G401.6 (cell line): ENCODE measurements around the gene NOTCH2.

Source experiments
- FAIRE-seq: peaks from 2 replicates; lab custom pipeline; 2012; peaks lifted over from hg19 to GRCh38; lab: Jason Lieb, UNC

NOTCH2 gene

GRCh38 chr1:119940697-119941096 lies 128.8 kb downstream of the NOTCH2 start:
- no peak for FAIRE-seq

DNA sequence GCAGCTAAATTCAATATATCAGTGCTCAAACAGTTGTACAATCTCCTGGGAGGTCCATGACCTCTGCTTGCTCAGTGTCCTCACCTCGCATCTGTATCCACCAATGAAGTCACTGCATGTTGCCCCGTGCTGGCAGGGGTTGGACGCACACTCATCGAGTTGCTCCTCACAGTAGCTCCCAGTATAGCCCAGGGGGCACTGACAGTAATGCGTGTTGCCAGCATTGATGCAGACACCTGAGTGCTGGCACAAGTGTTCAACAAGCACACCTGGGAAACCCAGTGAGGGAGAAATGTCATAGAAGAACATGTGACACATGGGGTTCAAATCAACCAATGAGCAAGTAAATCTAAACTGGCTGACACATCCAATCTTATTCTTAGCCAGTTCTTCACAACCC lies 132.3 kb downstream of the NOTCH2 start:
- FAIRE-seq, result no peak

GRCh38 chr1:119935915-119936314 lies 133.5 kb downstream of the NOTCH2 start:
- no peak for FAIRE-seq

GRCh38 chr1:119935373-119935772 lies 134.1 kb downstream of the NOTCH2 start:
- no peak for FAIRE-seq

- FAIRE-seq, result no peak
Observed at GRCh38 chr1:119933397-119933796, 136.1 kb downstream of the NOTCH2 start.

- FAIRE-seq, result no peak
Observed at GRCh38 chr1:119929643-119930315, 139.7 kb downstream of the NOTCH2 start.

- no peak for FAIRE-seq
Observed at GRCh38 chr1:119926553-119926952, 142.9 kb downstream of the NOTCH2 start.

DNA sequence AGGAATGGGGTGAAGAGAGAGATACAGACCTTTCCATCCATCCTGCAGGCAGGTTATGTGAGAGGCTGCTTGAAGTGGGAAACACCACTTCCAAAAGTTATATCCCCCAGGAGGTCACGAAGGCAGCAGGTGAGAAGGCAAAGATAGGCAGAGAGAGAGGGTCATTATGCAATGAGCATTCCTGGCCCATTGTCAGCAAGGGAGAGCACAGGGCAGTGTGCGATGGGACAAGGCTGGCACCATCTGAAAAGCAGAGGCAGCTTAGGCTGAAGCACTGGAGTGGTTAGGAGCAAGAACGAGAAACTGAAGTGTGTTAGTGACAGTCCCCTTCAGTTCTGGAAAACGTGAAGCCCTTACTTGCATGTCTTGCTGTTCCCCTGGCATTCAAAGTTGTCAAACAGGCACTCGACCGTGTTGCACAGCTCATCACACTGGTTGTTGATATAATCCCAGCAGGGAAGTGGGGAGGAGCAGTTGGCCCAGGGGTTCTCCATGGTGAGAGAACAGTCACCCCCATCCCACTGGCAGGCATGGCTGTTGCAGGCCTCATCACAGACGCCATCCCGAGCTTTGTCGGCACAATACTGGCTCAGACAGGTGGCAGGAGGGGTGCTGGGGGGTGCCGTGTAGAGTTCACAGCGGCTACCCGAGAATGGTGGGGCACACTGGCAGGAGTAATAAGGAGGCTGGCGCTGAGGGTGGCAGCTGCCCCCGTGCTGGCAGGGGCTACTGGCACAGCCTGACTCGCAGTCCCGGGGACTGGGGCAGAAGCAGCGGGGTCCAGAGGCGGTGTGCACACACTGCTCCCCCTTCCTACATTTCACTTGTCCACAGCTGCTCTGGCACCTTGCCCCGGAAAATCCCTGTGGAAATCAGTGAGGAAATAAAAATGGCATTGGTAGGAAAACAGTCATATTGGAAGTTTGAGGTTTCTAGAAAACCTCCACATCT lies 144.2 kb downstream of the NOTCH2 start:
- FAIRE-seq, result no peak

- no peak for FAIRE-seq
Observed at GRCh38 chr1:119920104-119920968, 149.1 kb downstream of the NOTCH2 start.

- no peak for FAIRE-seq
Observed at GRCh38 chr1:119919241-119919640, 150.2 kb downstream of the NOTCH2 start.

GRCh38 chr1:119918301-119918700 lies 151.2 kb downstream of the NOTCH2 start:
- FAIRE-seq, result no peak

GRCh38 chr1:119917304-119918055 lies 152.0 kb downstream of the NOTCH2 start:
- no peak for FAIRE-seq

DNA sequence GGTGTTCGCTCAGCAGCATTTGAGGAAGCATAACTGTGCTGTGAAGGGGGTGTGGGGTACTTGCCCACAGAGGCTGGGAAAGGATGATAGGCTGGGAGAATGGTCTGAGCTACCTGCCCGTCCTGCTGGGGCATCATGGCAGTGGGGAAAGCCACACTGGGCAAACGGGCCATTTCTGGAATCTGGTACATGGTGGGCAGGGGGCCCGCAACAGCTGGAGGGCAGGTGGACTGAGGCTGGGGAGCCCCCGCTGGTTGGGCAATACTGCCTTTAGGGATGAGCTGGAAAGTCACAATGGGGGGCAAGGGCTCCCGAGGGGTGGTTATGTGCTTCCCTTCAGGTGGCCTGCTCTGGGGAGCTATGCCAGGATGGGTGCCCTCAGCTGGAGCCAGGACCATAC lies 153.9 kb downstream of the NOTCH2 start:
- no peak for FAIRE-seq

DNA sequence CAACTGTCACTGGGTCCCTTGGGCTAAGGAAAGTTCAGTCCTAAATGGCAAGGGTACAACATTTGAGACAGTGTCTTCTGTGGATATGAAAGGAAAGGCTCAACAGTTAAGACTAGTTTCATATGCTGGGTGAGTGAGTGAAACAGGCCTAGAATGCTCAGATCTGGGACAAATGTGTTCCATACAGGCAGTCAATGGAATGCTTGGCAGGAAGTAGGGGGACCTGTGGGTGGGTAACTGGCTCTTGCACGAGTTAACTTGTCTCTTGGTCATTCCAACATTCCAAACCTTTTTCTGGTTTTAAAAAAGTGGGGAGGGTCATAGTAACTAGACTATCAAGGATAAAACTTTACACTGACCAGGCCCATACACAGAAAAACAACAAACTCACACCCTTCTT lies 155.4 kb downstream of the NOTCH2 start:
- FAIRE-seq, result no peak

DNA sequence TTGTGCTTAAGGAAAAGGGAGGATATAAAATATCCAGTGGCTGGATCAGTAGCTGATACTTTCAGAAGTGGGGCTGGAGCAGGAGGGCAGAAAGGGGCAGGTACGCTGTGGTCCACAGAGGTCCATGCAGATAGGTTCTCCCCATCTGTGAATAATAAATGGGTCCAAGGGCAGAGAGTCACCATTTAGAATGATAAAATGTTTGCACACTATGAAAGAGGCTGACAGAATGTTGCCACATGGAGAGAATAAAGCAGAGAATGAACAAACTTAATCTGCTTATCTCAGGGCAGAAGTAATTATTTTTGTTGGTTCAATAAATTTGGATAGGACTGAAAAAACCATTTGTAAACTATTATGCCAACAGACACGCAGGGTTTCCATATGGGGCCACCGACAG lies 156.5 kb downstream of the NOTCH2 start:
- FAIRE-seq, result no peak

GRCh38 chr1:119911775-119912174 lies 157.7 kb downstream of the NOTCH2 start:
- FAIRE-seq, result no peak

GRCh38 chr1:119910618-119911017 lies 158.8 kb downstream of the NOTCH2 start:
- FAIRE-seq, result no peak

DNA sequence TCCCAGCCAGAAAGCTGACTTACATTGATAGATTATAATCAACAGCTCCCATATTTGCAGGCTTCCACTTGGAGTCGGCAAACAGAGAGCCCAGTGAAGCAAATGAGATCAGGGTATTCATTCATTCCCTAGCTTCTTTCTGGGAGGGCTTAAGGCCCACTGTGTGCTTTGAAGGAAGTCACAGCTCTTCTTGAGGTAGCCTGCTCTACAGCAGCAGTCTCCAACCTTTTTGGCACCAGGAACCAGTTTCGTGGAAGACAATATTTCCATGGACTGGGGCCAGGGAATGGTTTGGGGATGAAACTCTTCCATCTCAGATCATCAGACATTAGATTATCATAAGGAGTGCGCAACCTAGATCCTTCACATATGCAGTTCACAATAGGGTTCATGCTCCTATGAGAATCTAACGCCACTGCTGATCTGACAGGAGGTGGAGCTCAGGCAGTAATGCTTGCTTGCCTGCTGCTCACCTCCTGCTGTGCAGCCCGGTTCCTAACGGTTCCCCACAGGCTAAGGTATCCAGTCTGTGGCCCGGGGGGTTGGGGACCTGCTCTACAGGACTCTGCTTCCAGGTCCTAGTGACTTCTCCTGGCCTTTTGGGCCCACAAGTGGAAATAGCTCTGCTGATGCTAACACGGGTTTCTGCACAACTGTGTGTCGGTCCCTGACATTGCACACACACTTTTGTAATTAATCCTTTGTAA lies 159.4 kb downstream of the NOTCH2 start:
- no peak for FAIRE-seq

GRCh38 chr1:119908661-119909060 lies 160.8 kb downstream of the NOTCH2 start:
- no peak for FAIRE-seq

- FAIRE-seq, result no peak
Observed at GRCh38 chr1:119906927-119907652, 162.4 kb downstream of the NOTCH2 start.

GRCh38 chr1:119903443-119903835 lies 166.0 kb downstream of the NOTCH2 start:
- no peak for FAIRE-seq
